Activated CD8-positive, alpha-beta memory T cell treated with anti-CD3 and anti-CD28 coated beads for 48 hours (primary cell): ENCODE data around the gene AFF3.

Experiments used
- DNase-seq, 3 experiments: peaks; one replicate each; pipeline ENCODE4 v3.0.0-alpha.2; 2020; ENCODE audit warnings: low read depth in 2 of 3, low spot score in 2 of 3

AFF3 gene

GRCh38 chr2:99726691-99727090 is 415.7 kb downstream of the AFF3 start:
- DNase-seq = no peak

DNA sequence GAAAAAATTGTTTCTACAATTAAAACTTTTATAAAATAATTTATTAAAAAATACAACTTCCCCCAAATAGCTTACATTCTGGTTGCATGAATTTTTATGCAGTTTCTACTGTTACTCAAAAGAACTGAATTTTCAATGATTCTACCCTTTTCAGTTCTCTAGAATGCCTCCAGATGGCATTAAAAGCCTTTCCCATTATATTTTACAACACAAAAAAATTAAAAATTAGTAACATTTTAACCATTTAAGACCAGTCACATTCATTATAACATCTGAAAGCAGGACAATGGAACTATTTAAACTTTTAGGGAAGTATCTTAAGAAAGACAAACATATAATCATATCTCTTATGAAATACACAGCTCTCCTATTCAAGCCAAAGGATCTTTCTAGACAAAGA is 416.6 kb downstream of the AFF3 start:
- no peak for DNase-seq

- no peak for DNase-seq
These were observed 419.9 kb downstream of the AFF3 start for GRCh38 chr2:99722476-99722875.

GRCh38 chr2:99719102-99719501 is 423.3 kb downstream of the AFF3 start:
- no peak for DNase-seq

DNA sequence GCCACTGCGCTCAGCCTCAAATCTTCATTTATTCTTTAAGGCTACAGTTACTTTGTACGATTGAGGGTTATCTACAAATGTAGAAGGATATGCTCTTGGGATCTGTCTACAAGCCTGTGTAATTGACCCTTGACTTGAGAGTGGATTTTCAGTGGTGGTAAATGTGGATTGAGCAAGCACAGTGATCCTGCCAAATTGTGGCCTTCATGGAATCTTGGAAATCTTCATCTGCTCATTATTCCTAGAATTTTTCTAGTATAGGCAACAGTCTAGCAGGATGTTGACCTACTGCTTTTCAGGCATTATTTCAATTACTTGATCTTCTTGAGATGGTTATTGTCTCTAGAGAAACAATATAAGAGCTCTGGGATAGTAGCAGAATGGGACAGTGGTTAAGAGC is 426.4 kb downstream of the AFF3 start:
- no peak for DNase-seq

DNA sequence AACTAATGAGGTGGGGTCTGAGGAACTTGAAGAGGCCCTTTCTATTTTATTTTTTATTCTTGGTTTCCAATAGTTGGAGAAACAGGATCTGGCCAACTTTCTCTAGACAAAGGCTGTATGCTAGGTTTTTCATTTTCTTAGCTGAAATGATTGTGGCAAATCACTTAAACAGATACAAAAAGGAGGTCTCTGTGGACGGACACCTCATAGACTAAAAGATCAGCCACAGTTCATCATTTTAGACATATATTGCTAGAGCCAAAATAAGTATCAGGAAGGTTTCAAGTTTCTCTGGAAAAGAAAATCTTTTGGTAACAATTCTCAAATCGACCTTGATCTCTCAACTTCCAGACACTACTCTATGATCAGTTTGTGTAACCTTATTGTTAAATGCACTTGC is 428.0 kb downstream of the AFF3 start:
- no peak for DNase-seq

GRCh38 chr2:99711144-99711543 is 431.2 kb downstream of the AFF3 start:
- no peak for DNase-seq

DNA sequence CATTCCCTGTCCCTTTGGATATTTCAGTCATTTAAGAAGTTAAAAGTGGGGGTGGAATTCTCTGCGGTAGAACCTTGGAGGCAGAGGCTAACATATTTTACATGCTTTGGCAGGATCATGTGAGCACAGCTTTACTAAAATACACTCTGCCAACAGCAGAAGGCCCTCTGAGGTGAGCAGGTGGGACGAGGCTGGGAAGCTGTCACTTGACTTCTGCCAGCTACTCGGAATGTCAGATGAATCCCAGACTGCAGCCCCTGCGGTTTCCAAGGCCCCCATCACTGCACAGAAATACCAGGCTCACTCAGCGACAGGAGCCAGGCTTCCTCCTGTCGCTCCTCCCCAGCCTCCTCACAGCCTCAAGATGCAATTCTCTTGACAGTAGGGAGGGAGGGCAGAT is 431.7 kb downstream of the AFF3 start:
- DNase-seq = no peak

DNA sequence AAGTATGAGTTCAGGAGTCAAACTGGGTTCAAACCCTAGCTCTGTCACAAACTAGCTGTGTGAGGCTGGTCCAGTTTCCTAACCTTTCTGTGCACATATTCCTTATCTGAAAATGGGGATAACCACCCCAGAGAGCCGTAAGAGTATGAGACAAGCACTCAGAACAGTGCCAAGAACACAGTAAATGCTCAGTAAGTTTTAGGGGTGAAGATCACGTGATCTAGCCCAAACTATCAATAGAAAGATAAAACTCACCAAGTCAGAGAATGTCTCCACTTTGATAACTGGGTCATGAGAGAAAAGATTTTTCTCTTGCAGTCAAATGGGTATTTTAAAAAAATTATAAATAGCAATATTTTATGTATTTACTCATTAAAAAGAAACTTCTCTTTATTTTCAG is 433.2 kb downstream of the AFF3 start:
- no peak for DNase-seq

- no peak for DNase-seq
These were observed 434.2 kb downstream of the AFF3 start for GRCh38 chr2:99708231-99708630.

DNA sequence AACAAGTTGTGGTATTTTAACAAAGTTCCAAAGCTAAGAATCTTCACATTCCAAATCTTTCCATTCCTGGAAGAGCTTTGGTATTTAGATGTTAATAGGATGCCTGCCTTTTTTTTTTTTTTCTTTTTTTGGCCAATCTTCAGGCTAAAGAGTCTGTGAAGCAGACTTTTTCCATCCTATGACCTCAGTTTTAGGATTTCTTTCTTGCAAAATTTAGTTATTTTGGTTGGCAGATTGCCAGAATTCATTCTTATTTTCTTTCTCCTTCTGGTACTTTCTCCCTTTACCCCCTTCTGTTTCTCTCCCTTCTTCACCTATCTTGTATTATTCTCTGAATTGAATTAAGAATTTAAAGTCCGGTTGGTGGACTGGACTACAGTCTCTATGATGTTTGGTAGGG is 434.8 kb downstream of the AFF3 start:
- no peak for DNase-seq

- no peak for DNase-seq
These were observed 435.7 kb downstream of the AFF3 start for GRCh38 chr2:99706735-99707134.

- DNase-seq = no peak
These were observed 440.9 kb downstream of the AFF3 start for GRCh38 chr2:99701503-99701902.

GRCh38 chr2:99700482-99701398 is 441.6 kb downstream of the AFF3 start:
- DNase-seq = no peak

DNA sequence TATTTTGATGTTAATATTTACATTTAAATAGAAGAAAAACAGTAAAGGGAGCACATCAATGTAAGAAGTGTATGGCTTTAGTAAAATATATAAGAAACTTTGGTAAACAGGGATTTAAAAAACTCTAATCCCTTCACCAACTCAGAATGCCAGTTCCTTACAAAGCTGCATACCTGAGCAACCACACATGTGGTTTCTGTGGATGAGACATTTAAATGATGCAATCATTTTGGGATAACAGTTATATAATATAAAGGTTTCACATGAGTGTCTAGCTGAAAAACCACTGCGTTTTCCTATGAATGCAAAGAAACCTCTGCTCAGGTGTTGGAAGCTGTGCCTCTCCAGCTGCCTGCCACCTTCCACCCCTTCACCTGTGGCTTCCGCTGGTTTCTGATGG is 443.5 kb downstream of the AFF3 start:
- no peak for DNase-seq

DNA sequence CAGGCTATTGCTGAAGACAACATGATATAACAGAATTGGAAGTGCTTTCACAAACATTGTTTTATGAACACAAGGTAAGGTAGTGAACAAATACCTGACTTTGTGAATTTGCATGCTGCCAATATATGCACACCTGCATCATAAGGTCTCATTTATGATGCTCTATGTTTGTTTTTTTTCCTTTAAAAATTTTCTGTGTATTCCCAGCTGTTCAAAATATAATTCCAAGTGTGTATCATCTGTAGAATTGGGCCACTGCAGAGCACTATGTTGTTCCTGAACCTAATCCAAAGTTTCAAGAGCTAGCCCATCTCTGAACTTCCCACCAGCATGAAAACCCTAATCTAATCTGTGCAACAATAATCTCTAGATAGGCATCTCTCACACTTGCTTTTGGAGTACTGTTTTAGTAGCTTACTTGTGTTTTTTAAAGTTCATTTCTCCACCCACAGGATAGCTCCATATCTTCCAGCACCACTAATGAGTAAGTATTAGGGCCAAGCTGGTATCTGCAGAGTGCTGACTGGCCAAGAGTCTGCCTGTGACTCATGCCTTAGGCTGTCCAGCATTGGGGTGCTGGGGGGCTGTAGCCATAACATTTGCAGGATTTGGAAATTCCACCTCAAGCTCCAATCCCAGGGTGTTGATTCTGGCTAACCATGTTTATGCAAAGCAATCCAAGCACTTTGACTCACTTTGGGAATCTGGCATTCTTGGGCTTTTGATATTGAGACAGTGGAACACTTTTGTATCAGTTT is 444.4 kb downstream of the AFF3 start:
- DNase-seq = no peak

DNA sequence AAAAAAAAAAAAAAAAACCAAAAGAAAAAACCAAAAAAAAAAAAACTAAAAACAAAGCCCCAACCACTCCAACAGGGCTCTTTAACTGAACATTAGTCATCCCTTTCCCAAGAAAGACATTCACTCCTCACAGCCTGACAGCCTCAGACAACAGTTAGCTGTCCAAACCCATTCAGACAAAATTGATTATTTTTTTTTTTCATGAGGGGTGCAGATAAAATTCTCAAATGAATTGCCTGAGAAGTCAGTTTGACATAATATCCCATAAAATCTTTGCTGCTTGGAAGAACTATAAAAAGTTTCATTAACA is 446.5 kb downstream of the AFF3 start:
- DNase-seq = no peak

GRCh38 chr2:99695130-99695943 is 447.1 kb downstream of the AFF3 start:
- no peak for DNase-seq

- no peak for DNase-seq
These were observed 448.1 kb downstream of the AFF3 start for GRCh38 chr2:99694331-99694730.

DNA sequence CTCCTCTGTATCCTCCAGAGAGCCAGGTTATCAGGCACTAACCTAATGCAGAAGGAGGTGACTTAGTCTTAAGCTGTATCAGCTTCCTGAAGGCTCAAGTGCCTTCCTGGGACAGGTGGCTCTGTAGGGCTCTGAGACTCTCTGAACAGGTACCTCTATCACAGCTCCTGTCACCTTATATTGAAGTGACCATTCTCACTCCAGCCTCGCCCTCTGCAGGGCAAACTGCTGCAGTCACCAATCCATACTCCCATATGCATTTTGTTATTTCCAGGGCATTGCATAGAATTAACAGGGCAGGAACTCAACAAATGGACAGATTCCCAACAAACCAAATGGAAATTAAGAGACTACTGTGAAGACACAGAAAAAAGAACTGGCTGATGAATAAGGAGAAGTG is 449.6 kb downstream of the AFF3 start:
- DNase-seq = no peak

GRCh38 chr2:99691926-99692325 is 450.5 kb downstream of the AFF3 start:
- no peak for DNase-seq
